Stimulated activated naive B cell treated with anti-CD40 and anti-IgM and Interleukin-4, amounts not matched to agents 10 μg/mL and 1 μg/mL and 100 μg/mL, for 72 hours (primary cell): ENCODE measurements around the gene LRRC52.
A peak's percentile ranks its signal among the peaks of the same experiment; 100 is the strongest.

Source experiments
- ATAC-seq, 2 donors: fragments of 150-1000 bp; cut with Tn5 transposase; replicated peaks; 2 replicates each; pipeline ENCODE4 v1.10.0; 2021; ENCODE audit warnings: moderate library complexity in 1 of 2
- DNase-seq: peaks from one replicate; pipeline ENCODE4 v3.0.0; 2021
- H3K27ac Mint-ChIP-seq: one replicate; pipeline ENCODE4 v1.8.0; 2022; ENCODE audit warnings: mild to moderate bottlenecking, mixed read lengths
- H3K27me3 Mint-ChIP-seq, 2 donors: one replicate each; pipeline ENCODE4 v1.8.0; 2022; ENCODE audit warnings: mixed read lengths in 2 of 2
- H3K36me3 Mint-ChIP-seq, 2 donors: one replicate each; pipeline ENCODE4 v1.8.0; 2022; ENCODE audit warnings: mixed read lengths in 2 of 2, mild to moderate bottlenecking in 1 of 2
- H3K4me1 Mint-ChIP-seq, 2 donors: one replicate each; pipeline ENCODE4 v1.8.0; 2022; ENCODE audit warnings: mixed read lengths in 2 of 2, mild to moderate bottlenecking in 1 of 2
- H3K4me3 Mint-ChIP-seq, 2 donors: one replicate each; pipeline ENCODE4 v1.8.0; 2022; ENCODE audit warnings: mild to moderate bottlenecking in 2 of 2, mixed read lengths in 2 of 2, moderate library complexity in 1 of 2
- H3K9me3 Mint-ChIP-seq, 2 donors: one replicate each; pipeline ENCODE4 v1.8.0; 2022; ENCODE audit warnings: mixed read lengths in 2 of 2, mild to moderate bottlenecking in 1 of 2

LRRC52 gene

GRCh38 chr1:165543532-165544438, at the start of gene LRRC52:
TSS of gene LRRC52 (plus strand) at chr1:165544000. CDS start at chr1:165544297, 297 bp downstream.
- H3K4me1 Mint-ChIP-seq = peaks cover 5 to 6% of the 10 kb centered on the region in 2 donors
- H3K9me3 Mint-ChIP-seq = no peaks in the 10 kb centered on the region
- H3K36me3 Mint-ChIP-seq = no peaks in the 10 kb centered on the region
- no peak within 1 kb of the TSS for H3K27ac Mint-ChIP-seq
- H3K27me3 Mint-ChIP-seq = peaks cover 59 to 79% of the 10 kb centered on the region in 2 donors
- no peak within 1 kb of the TSS for H3K4me3 Mint-ChIP-seq
- no peak for DNase-seq
- peak; percentile 29 to 48 for ATAC-seq

GRCh38 chr1:165494949-165495857, 48.6 kb upstream of the LRRC52 start:
- peaks cover 17 to 18% of the 10 kb centered on the region in 2 donors for H3K27me3 Mint-ChIP-seq
- H3K4me1 Mint-ChIP-seq = no peaks in the 10 kb centered on the region

GRCh38 chr1:165495858-165496205, 48.0 kb upstream of the LRRC52 start:
- Mint-ChIP-seq H3K36me3 (no peaks in the 10 kb centered on the region), H3K4me1 (no peaks in the 10 kb centered on the region), H3K4me3 (no peak overlapping the region), H3K27me3 (peaks cover 15 to 18% of the 10 kb centered on the region in 2 donors), H3K9me3 (no peaks in the 10 kb centered on the region), H3K27ac (no peak overlapping the region)
- ATAC-seq = no peak
- DNase-seq = no peak

More at GRCh38 chr1:165494949-165495857, 48.6 kb upstream of the LRRC52 start:
- Mint-ChIP-seq H3K9me3 (no peaks in the 10 kb centered on the region), H3K36me3 (no peaks in the 10 kb centered on the region), H3K4me3 (no peak overlapping the region), H3K27ac (no peak overlapping the region)
- ATAC-seq (no peak), DNase-seq (no peak)

GRCh38 chr1:165496501-165496900, 47.3 kb upstream of the LRRC52 start:
- ATAC-seq (no peak), DNase-seq (no peak)
- no peaks in the 10 kb centered on the region for H3K4me1 Mint-ChIP-seq
- H3K36me3 Mint-ChIP-seq = no peaks in the 10 kb centered on the region
- H3K27me3 Mint-ChIP-seq = peaks cover 15 to 22% of the 10 kb centered on the region in 2 donors
- H3K9me3 Mint-ChIP-seq = no peaks in the 10 kb centered on the region
- H3K4me3 Mint-ChIP-seq = no peak overlapping the region
- H3K27ac Mint-ChIP-seq = no peak overlapping the region

GRCh38 chr1:165497069-165498013, 46.5 kb upstream of the LRRC52 start:
- Mint-ChIP-seq H3K36me3 (no peaks in the 10 kb centered on the region), H3K27me3 (peaks cover 15 to 23% of the 10 kb centered on the region in 2 donors), H3K4me1 (no peaks in the 10 kb centered on the region), H3K4me3 (no peak overlapping the region), H3K9me3 (no peaks in the 10 kb centered on the region), H3K27ac (no peak overlapping the region)
- no peak for ATAC-seq
- DNase-seq = no peak

GRCh38 chr1:165501330-165501969, 42.4 kb upstream of the LRRC52 start:
- Mint-ChIP-seq H3K9me3 (peaks cover 6 to 10% of the 10 kb centered on the region in 2 donors), H3K27me3 (peaks cover 12 to 36% of the 10 kb centered on the region in 2 donors), H3K27ac (no peak overlapping the region), H3K36me3 (no peaks in the 10 kb centered on the region), H3K4me1 (no peaks in the 10 kb centered on the region), H3K4me3 (no peak overlapping the region)
- no peak for DNase-seq
- ATAC-seq = no peak

- Mint-ChIP-seq H3K4me3 (no peak overlapping the region), H3K27me3 (peaks cover 11 to 31% of the 10 kb centered on the region in 2 donors), H3K9me3 (peaks cover 6 to 10% of the 10 kb centered on the region in 2 donors), H3K36me3 (no peaks in the 10 kb centered on the region), H3K27ac (no peak overlapping the region), H3K4me1 (no peaks in the 10 kb centered on the region)
- ATAC-seq (no peak), DNase-seq (no peak)
Measured at GRCh38 chr1:165501970-165502348, 41.8 kb upstream of the LRRC52 start.

GRCh38 chr1:165507570-165507969, 36.2 kb upstream of the LRRC52 start:
- no peak for DNase-seq
- no peak for ATAC-seq
- peaks cover 6 to 10% of the 10 kb centered on the region in 2 donors for H3K9me3 Mint-ChIP-seq

GRCh38 chr1:165508291-165508690, 35.5 kb upstream of the LRRC52 start:
- Mint-ChIP-seq H3K27ac (no peak overlapping the region), H3K4me3 (no peak overlapping the region), H3K36me3 (no peaks in the 10 kb centered on the region), H3K4me1 (no peaks in the 10 kb centered on the region), H3K27me3 (peaks cover 7 to 29% of the 10 kb centered on the region in 2 donors), H3K9me3 (peaks cover 6 to 10% of the 10 kb centered on the region in 2 donors)
- DNase-seq (no peak), ATAC-seq (no peak)

More at GRCh38 chr1:165507570-165507969, 36.2 kb upstream of the LRRC52 start:
- H3K27ac Mint-ChIP-seq = no peak overlapping the region
- no peaks in the 10 kb centered on the region for H3K36me3 Mint-ChIP-seq
- peaks cover 7 to 32% of the 10 kb centered on the region in 2 donors for H3K27me3 Mint-ChIP-seq
- no peak overlapping the region for H3K4me3 Mint-ChIP-seq
- no peaks in the 10 kb centered on the region for H3K4me1 Mint-ChIP-seq

GRCh38 chr1:165512816-165513215, 31.0 kb upstream of the LRRC52 start:
- DNase-seq (no peak), ATAC-seq (no peak)
- no peaks in the 10 kb centered on the region for H3K9me3 Mint-ChIP-seq
- no peak overlapping the region for H3K4me3 Mint-ChIP-seq
- peaks cover 7 to 18% of the 10 kb centered on the region in 2 donors for H3K27me3 Mint-ChIP-seq
- no peak overlapping the region for H3K27ac Mint-ChIP-seq
- H3K4me1 Mint-ChIP-seq = no peaks in the 10 kb centered on the region
- H3K36me3 Mint-ChIP-seq = no peaks in the 10 kb centered on the region

- Mint-ChIP-seq H3K4me1 (no peaks in the 10 kb centered on the region), H3K36me3 (peaks cover 0 to 1% of the 10 kb centered on the region in 2 donors), H3K9me3 (peaks cover 9 to 11% of the 10 kb centered on the region in 2 donors), H3K27ac (no peak overlapping the region), H3K4me3 (no peak overlapping the region), H3K27me3 (peaks cover 21 to 30% of the 10 kb centered on the region in 2 donors)
- DNase-seq (no peak), ATAC-seq (no peak)
Measured at GRCh38 chr1:165516469-165516868, 27.3 kb upstream of the LRRC52 start.

GRCh38 chr1:165520646-165521045, 23.2 kb upstream of the LRRC52 start:
- Mint-ChIP-seq H3K27me3 (peaks cover 32 to 53% of the 10 kb centered on the region in 2 donors), H3K9me3 (peaks cover 16 to 19% of the 10 kb centered on the region in 2 donors), H3K27ac (no peak overlapping the region), H3K4me3 (no peak overlapping the region), H3K36me3 (peaks cover 0 to 1% of the 10 kb centered on the region in 2 donors), H3K4me1 (no peaks in the 10 kb centered on the region)
- ATAC-seq (no peak), DNase-seq (no peak)

GRCh38 chr1:165524639-165525285, 19.0 kb upstream of the LRRC52 start:
- DNase-seq (no peak), ATAC-seq (no peak)
- H3K4me3 Mint-ChIP-seq = no peak overlapping the region
- H3K9me3 Mint-ChIP-seq = peaks cover 9 to 17% of the 10 kb centered on the region in 2 donors
- H3K27ac Mint-ChIP-seq = no peak overlapping the region
- peaks cover 39 to 61% of the 10 kb centered on the region in 2 donors for H3K27me3 Mint-ChIP-seq
- peaks cover 0 to 1% of the 10 kb centered on the region in 2 donors for H3K36me3 Mint-ChIP-seq
- H3K4me1 Mint-ChIP-seq = no peaks in the 10 kb centered on the region
